ENCODE data around the gene KIF22.

Gene KIF22

DNA sequence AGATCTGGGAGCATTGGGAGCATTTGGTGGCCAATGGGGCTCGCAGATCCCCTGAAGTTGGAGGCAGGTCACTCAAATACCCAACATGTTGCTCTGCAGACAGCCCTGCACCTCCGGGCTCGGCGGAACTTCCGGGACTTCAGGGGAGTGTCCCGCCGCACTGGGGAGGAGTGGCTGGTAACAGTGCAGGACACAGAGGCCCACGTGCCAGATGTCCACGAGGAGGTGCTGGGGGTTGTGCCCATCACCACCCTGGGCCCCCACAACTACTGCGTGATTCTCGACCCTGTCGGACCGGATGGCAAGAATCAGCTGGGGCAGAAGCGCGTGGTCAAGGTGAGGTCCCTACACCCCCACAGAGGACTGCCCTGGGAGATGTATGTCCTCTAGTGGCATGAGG is 46.1 kb downstream of the KIF22 start:
- no peak for DNase-seq (ENCODE audit: low read depth in 1 of 2, low spot score in 1 of 2)

- no peak for DNase-seq (ENCODE audit: low read depth in 1 of 2, low spot score in 1 of 2)
These were observed 47.3 kb downstream of the KIF22 start for GRCh38 chr16:29837841-29838240.

- DNase-seq (ENCODE audit: low read depth in 1 of 2, low spot score in 1 of 2): no peak
These were observed 49.3 kb downstream of the KIF22 start for GRCh38 chr16:29839822-29840221.

DNA sequence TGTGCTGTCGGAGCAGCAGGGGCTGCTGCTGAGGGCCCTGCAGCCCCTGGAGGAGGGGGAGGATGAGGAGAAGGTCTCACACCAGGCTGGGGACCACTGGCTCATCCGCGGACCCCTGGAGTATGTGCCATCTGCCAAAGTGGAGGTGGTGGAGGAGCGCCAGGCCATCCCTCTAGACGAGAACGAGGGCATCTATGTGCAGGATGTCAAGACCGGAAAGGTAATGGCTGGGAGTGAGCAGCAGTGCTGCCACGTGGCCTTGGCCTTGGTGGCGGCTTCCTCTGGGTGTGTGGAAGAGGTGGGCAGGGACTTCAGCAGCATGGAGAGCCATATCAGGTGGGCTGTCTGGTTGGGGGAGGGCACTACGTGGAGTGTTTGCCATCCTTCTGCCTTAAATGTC is 49.7 kb downstream of the KIF22 start:
- no peak for DNase-seq (ENCODE audit: low read depth in 1 of 2, low spot score in 1 of 2)

DNA sequence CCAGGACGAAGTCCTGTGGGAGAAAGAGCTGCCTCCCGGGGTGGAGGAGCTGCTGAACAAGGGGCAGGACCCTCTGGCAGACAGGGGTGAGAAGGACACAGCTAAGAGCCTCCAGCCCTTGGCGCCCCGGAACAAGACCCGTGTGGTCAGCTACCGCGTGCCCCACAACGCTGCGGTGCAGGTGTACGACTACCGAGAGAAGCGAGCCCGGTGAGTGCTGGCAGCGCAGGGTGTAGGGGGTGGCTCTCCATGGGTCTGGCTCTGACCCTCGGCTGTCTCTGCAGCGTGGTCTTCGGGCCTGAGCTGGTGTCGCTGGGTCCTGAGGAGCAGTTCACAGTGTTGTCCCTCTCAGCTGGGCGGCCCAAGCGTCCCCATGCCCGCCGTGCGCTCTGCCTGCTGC is 51.1 kb downstream of the KIF22 start:
- DNase-seq (ENCODE audit: low read depth in 1 of 2, low spot score in 1 of 2): no peak

GRCh38 chr16:29842732-29843346 is 52.3 kb downstream of the KIF22 start:
- no peak for DNase-seq (ENCODE audit: low read depth in 1 of 2, low spot score in 1 of 2)

GRCh38 chr16:29843931-29844330 is 53.4 kb downstream of the KIF22 start:
- DNase-seq (ENCODE audit: low read depth in 1 of 2, low spot score in 1 of 2): no peak

DNA sequence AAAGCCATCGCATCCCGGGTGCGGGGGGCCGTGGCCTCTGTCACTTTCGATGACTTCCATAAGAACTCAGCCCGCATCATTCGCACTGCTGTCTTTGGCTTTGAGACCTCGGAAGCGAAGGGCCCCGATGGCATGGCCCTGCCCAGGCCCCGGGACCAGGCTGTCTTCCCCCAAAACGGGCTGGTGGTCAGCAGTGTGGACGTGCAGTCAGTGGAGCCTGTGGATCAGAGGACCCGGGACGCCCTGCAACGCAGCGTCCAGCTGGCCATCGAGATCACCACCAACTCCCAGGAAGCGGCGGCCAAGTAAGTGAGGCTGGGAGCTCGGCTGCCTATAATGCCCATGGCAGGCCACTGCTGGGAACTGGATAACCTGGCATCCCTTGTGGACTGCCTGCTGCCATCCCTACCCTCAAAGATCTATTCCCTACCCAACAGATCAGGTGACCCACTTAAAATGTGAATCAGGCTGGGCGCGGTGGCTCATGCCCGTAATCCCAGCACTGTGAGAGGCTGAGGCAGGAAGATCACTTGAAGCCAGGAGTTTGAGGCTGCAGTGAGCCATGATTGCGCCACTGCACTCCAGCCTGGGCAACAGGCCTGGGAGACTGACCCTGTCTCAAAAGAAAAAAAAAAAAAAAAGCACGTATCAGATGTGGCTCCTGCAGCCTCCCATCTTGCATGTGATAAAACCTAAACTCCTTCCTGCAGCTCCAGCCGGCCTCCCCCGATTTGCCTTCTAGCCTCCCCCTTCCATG is 54.2 kb downstream of the KIF22 start:
- no peak for DNase-seq (ENCODE audit: low read depth in 1 of 2, low spot score in 1 of 2)

DNA sequence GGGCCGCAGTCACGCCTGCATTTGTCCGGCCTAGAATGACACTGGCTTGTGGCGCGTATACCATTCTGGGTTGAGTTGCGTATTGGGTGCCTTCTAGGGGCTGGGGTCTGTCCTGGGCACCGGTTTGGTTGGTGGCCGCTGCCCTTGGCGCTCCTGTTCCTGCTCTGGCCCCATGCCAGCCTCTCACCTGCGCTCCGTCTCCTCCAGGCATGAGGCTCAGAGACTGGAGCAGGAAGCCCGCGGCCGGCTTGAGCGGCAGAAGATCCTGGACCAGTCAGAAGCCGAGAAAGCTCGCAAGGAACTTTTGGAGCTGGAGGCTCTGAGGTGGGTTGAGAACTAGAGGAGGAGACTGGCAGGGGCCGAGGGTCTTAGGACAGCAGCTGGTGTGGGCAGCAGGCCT is 55.1 kb downstream of the KIF22 start:
- no peak for DNase-seq (ENCODE audit: low read depth in 1 of 2, low spot score in 1 of 2)

DNA sequence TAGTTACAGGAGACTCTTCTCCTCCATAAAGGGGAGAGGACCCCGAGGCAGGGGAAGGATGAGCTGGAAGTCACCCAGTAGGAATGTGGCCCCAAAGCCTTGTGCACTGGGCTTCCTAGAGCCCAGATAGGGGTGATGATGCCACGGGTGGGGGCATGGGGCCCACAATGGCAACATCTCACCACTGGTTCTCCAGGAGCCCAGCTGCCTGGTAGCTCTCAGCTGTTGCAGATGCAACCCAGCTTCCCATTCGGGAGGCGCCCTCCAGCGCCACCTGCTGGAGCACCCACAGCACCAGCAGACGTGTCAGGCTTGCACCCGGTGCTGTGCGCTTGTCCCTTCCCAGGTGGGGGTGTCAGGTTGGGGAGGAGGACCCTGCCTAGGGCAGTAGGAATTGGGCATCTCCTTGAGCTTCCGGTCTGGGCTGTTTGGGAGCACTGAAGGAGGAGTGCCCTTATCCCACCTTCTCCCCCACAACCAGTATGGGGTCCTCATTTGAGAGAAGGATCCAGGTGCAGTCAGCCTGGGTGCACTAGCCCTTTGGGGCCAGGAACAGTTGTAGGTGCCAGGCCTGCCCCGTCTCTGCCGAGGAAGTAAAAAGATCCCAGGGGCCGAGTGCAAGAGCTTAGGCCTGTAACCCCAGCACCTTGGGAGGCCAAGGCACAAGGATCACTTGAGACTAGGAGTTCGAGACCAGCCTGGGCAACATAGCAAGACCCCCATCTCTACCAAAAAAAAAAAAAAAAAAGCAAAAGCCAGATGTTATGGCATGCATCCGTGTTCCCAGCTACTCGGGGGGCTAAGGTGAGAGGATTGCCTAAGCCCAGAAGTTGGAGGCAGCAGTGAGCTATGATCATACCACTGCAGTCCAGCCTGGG is 58.1 kb downstream of the KIF22 start:
- peak; percentile 71 to 74 for DNase-seq (ENCODE audit: low read depth in 1 of 2, low spot score in 1 of 2)

DNA sequence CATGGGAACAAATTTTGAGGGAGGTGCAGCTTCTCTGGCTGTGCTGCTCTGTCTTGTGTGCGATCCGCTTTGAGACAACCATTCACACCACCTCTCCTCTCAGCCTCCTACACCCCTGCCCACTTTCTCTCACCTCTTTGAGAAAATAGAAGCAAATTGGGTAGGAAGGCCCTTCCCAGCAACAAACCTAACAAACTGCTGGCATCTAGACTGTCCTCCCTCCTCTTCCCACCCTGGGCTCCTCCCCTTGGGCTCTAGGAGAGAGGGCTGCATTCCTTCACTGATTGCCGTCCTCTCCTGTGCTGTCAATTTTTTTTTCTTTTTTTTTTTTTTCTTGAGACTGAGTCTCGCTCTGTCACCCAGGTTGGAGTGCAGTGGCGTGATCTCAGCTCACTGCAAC is 59.0 kb downstream of the KIF22 start:
- no peak for DNase-seq (ENCODE audit: low read depth in 1 of 2, low spot score in 1 of 2)

DNA sequence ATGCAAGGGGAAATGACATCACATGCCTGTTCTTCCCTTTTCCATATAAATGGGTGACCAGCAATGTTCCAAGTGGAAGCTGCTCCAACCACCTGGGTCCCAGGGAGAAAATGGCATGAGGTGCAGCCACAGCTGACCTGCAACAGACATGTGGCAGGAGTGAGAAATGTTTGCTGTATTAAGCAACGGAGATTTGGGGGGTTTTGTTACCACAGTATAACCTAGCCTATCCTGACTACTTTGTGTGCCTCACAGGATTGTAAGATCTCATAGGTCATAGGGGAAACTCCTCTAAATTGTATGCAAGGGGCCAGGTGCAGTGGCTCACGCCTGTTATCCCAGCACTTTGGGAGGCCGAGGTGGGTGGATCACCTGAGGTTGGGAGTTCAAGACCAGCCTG is 60.4 kb downstream of the KIF22 start:
- no peak for DNase-seq (ENCODE audit: low read depth in 1 of 2, low spot score in 1 of 2)

DNA sequence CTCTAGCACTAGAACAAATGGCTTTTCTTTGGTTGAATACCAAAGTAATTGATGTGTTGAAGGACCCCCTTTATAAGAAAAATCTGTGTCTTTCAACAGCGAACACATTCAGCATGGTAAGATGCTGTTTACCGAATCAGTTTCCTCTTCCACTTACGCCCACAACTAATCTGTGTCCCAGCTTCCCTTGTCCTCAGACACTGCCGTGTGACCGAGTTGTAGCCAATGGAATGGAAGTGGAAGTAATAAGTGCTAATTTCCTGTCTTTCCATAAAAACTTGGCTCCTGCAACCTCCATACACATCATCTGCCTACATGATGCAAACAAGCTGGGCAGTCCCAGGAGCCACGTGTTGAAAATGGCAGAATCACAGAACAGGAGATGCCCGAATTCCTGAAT is 62.1 kb downstream of the KIF22 start:
- DNase-seq (ENCODE audit: low read depth in 1 of 2, low spot score in 1 of 2): no peak

- DNase-seq (ENCODE audit: low read depth in 1 of 2, low spot score in 1 of 2): no peak
These were observed 64.1 kb downstream of the KIF22 start for GRCh38 chr16:29854520-29855100.

Data from activated CD4-positive, alpha-beta T cell treated with anti-CD3 and anti-CD28 coated beads, Interleukin-2, amount 50 U/mL, for 24 hours (primary cell).